Adrenal gland (tissue), 12 donors: Measurements from ENCODE around the gene CKMT2. TPM values are rescaled to one million over a fixed set of nuclear protein-coding genes. Genes with fewer than 3 reads are reported as not detected.

Experiments
- DNase-seq, 7 donors: peaks; one replicate each; pipeline ENCODE4 v3.0.0-alpha.2; 2019 to 2020
- H3K27ac ChIP-seq, 5 donors: fragments of 200-600 bp; sonication (generic) in 4 of 5; 1 replicate in 3 of 5; 2 replicates in 2 of 5; pipeline versions ENCODE4 v1.5.1 to v1.8.0; 2016 to 2020; ENCODE audit warnings: mild to moderate bottlenecking in 1 of 5
- H3K27me3 ChIP-seq: fragments of 200-600 bp; 2 replicates; pipeline ENCODE4 v1.8.0; 2021
- H3K36me3 ChIP-seq, 2 donors: fragments of 200-600 bp; replicated peaks in 1 of 2; 1 replicate in 1 of 2; 2 replicates in 1 of 2; pipeline versions ENCODE4 v1.5.1 to v1.8.0; 2018 to 2022
- H3K4me1 ChIP-seq, 2 donors: fragments of 200-600 bp; replicated peaks in 1 of 2; 1 replicate in 1 of 2; 2 replicates in 1 of 2; pipeline versions ENCODE4 v1.5.1 to v1.8.0; 2018 to 2021
- H3K4me3 ChIP-seq, 4 donors: fragments of 200-600 bp; sonication (generic) in 3 of 4; one replicate each; pipeline ENCODE4 v1.5.1; 2016 to 2018
- H3K9me3 ChIP-seq, 3 donors: fragments of 200-600 bp; sonication (generic) in 1 of 3; replicated peaks in 1 of 3; 1 replicate in 2 of 3; 2 replicates in 1 of 3; pipeline versions ENCODE4 v1.5.1 to v1.8.0; 2016 to 2021
- CTCF ChIP-seq, 6 experiments: fragments of 450-650 bp in 4 of 6; fragments of 200-600 bp in 2 of 6; sonication (generic) in 1 of 6; IDR thresholded peaks; 1 replicate in 5 of 6; 2 replicates in 1 of 6; pipeline versions ENCODE4 v1.5.1 to v1.8.0; 2016 to 2021; ENCODE audit warnings: antibody characterized with exemption in 6 of 6, mild to moderate bottlenecking in 2 of 6, moderate library complexity in 1 of 6
- POLR2A ChIP-seq, 2 donors: fragments of 450-650 bp; IDR thresholded peaks; one replicate each; pipeline ENCODE4 v1.6.1; 2017; ENCODE audit warnings: antibody characterized with exemption in 2 of 2, mild to moderate bottlenecking in 2 of 2, moderate library complexity in 1 of 2
- WGBS, 4 donors: extraction: QIAGEN DNeasy Blood & Tissue Kit in 2 of 4; methylation state at CpG; one replicate each; pipeline versions ENCODE4 v1.1.5 to v1.1.7; 2013 to 2017; 5-methylcytosine and 5-hydroxymethylcytosine counted together
- intact Hi-C, 2 donors: fragments of 100-400 bp; cut with DNase I; formaldehyde crosslinking; loops; one replicate each; pipeline versions ENCODE4 v1.14.1 to v1.15.0; 2022 to 2023
- polyA plus RNA-seq, 3 donors: library from polyadenylated mRNA; stranded (reverse); fragments of 200-250 nt in 2 of 3; fragments of 350-450 nt in 1 of 3; fragmentation: Illumina TruSeq in 1 of 3; extraction: RNeasy Lipid Tissue Mini Kit (QIAGEN cat#74804) in 1 of 3; gene quantifications; one replicate each; pipeline ENCODE4 v1.2.3, GENCODE V29; 2013 to 2014
- small RNA-seq, 2 donors: library from RNA; depleted of rRNA; stranded (forward); fragments of <200 nt; gene quantifications; one replicate each; pipeline ENCODE3, GENCODE V24; 2016
- total RNA-seq, 9 donors: library from RNA; depleted of rRNA in 4 of 9; stranded (reverse); fragments of >200 nt in 4 of 9; fragments of 120-200 nt in 1 of 9; fragmentation: NEBNext Ultra II Directional in 1 of 9; extraction: Animal tissue kit (Norgen Biotek cat#: 25700) in 1 of 9; gene quantifications; one replicate each; pipeline versions ENCODE4 v1.1.0 to v1.2.4, GENCODE V29; 2013 to 2023
- donor health status: healthy with polysubstance abuse.
- donor health status: Bipolar disorder and iron deficiency.
- donor health status: DM: yes; HTN: yes; CAD: no.
- donor health status: DM: no; HTN: no; CAD: no.
- donor health status: DM: no; HTN: no; CAD: no.
- donor health status: DM: yes; HTN: yes; CAD: no.

The CKMT2 gene
- total and polyA plus RNA-seq, 12 donors: 22.5 to 112 (median 49.9) TPM

DNA sequence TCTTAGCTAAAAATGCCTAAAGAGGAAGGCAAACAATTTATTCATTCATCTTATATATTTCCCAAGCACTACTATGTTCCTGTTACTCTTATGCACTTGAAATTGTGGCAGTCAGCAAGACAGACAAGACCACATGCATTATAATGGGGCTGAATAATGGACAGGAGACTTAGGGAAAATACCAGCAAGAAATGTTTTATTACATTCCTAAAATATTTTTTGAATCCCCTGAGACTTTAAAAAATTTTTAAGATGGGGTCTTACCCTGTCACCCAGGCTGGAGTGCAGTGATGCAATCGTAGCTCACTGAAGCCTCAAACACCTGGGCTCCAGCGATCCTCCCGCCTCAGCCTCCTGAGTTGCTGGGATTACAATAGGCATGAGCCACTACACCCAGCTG is 81.5 kb downstream of the CKMT2 start:
- H3K4me3 ChIP-seq: no peak overlapping the region
- 91 to 98% (median 95%) methylated on average over 3 of the region's 3 CpGs for WGBS, 4 donors
- DNase-seq: no peak
- H3K4me1 ChIP-seq: no peaks in the 10 kb centered on the region
- H3K36me3 ChIP-seq: peaks cover 0 to 21% of the 10 kb centered on the region in 2 donors
- no peak overlapping the region for H3K27ac ChIP-seq
- TF ChIP-seq CTCF (IDR thresholded peaks at IDR 0.05) (no peak), POLR2A (IDR thresholded peaks at IDR 0.05) (no peak)
- no peaks in the 10 kb centered on the region for H3K27me3 ChIP-seq
- H3K9me3 ChIP-seq: no peaks in the 10 kb centered on the region
- intact Hi-C loops: no loop called here

DNA sequence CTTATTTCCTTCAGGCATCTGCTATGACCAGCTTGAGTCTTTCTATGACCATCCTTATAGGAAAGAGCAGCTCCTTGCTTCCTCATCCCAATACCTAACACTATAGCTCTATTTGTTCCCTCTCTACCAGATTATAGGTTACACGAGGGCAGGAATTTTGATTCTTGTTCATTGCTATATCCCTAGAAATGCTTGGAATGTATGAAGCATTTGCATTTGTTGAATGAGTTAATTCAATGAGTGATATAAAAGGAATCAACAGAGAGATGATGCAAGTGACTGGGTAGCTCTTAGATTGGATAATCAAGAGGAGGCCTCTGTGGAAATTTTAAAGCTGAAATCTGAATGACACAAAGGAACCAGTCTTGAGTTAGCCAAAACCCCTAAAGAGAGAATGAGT is 82.2 kb downstream of the CKMT2 start:
- Histone ChIP-seq H3K4me3 (no peak overlapping the region), H3K36me3 (peaks cover 0 to 21% of the 10 kb centered on the region in 2 donors), H3K27ac (no peak overlapping the region), H3K9me3 (no peaks in the 10 kb centered on the region), H3K27me3 (no peaks in the 10 kb centered on the region), H3K4me1 (no peaks in the 10 kb centered on the region)
- intact Hi-C loops: no loop called here
- no peak for DNase-seq
- no peak for TF ChIP-seq CTCF (IDR thresholded peaks at IDR 0.05)
- no peak for TF ChIP-seq POLR2A (IDR thresholded peaks at IDR 0.05)
- 82 to 88% (median 86%) methylated on average over 1 of the region's 1 CpG for WGBS, 4 donors

- TF ChIP-seq POLR2A (IDR thresholded peaks at IDR 0.05) (no peak), CTCF (IDR thresholded peaks at IDR 0.05) (no peak)
- 83 to 91% (median 88%) methylated on average over 4 of the region's 4 CpGs for WGBS, 4 donors
- peaks cover 0 to 21% of the 10 kb centered on the region in 2 donors for H3K36me3 ChIP-seq
These were observed 82.7 kb downstream of the CKMT2 start for GRCh38 chr5:81315830-81316229.

More at GRCh38 chr5:81315830-81316229, 82.7 kb downstream of the CKMT2 start:
- no peaks in the 10 kb centered on the region for H3K27me3 ChIP-seq
- no peak overlapping the region for H3K4me3 ChIP-seq
- H3K27ac ChIP-seq: no peak overlapping the region
- no peaks in the 10 kb centered on the region for H3K4me1 ChIP-seq
- DNase-seq: no peak
- H3K9me3 ChIP-seq: no peaks in the 10 kb centered on the region
- intact Hi-C loops: no loop called here

Small RNAs within 50 kb of the gene (small RNA-seq; reads per million reads assigned to genes)
- 0 reads per million in 2 donors for gene AC026436.1

Other genes starting within 250 kb of the CKMT2 start
- 10 to 100 TPM in 8 of 9 donors, 1 to 10 TPM in 1; 10.0 to 35.5 (median 18.5) TPM for gene ZCCHC9, start 68.3 kb downstream of the CKMT2 start, total RNA-seq
- gene ZCCHC9, start 68.3 kb downstream of the CKMT2 start, polyA plus RNA-seq: 10 to 100 TPM; 23.5 to 31.8 (median 27.3) TPM
- gene ACOT12, start 160.8 kb downstream of the CKMT2 start, total RNA-seq: not detected
- gene ACOT12, start 160.8 kb downstream of the CKMT2 start, polyA plus RNA-seq: not detected